Ovary (tissue), 9 donors: ENCODE results near the gene EXOC2. TPM values are rescaled to one million over a fixed set of nuclear protein-coding genes. Genes with fewer than 3 reads are reported as not detected.

Source experiments
- DNase-seq, 5 donors: peaks; one replicate each; pipeline ENCODE4 v3.0.0-alpha.2; 2019 to 2020
- H3K27ac ChIP-seq, 2 donors: fragments of 200-600 bp; one replicate each; pipeline versions ENCODE4 v1.5.1 to v1.8.0; 2019 to 2022
- H3K27me3 ChIP-seq: fragments of 200-600 bp; one replicate; pipeline ENCODE4 v1.8.0; 2022
- H3K36me3 ChIP-seq: fragments of 200-600 bp; sonication (generic); one replicate; pipeline ENCODE4 v1.5.1; 2019
- H3K4me1 ChIP-seq: one replicate; pipeline ENCODE4 v1.8.1; 2013; ENCODE audit warnings: mild to moderate bottlenecking, moderate library complexity; ENCODE audit not compliant: insufficient read depth
- H3K4me3 ChIP-seq: fragments of 200-600 bp; sonication (generic); one replicate; pipeline ENCODE4 v1.5.1; 2017
- H3K9me3 ChIP-seq, 2 donors: fragments of 200-600 bp in 1 of 2; sonication (generic) in 1 of 2; one replicate each; pipeline versions ENCODE4 v1.5.1 to v1.8.1; 2013 to 2019; ENCODE audit warnings: mild to moderate bottlenecking in 1 of 2, moderate library complexity in 1 of 2
- EP300 ChIP-seq: sonication (generic); formaldehyde crosslinking; IDR thresholded peaks from one replicate; pipeline ENCODE4 v1.6.1; 2017; ENCODE audit warnings: antibody characterized with exemption
- POLR2A ChIP-seq: fragments of 450-650 bp; IDR thresholded peaks from one replicate; pipeline ENCODE4 v1.6.1; 2017; ENCODE audit warnings: antibody characterized with exemption, mild to moderate bottlenecking, moderate library complexity
- WGBS, 3 donors: extraction: QIAGEN DNeasy Blood & Tissue Kit in 1 of 3; methylation state at CpG; one replicate each; pipeline versions ENCODE4 v1.1.5 to v1.1.7; 2013 to 2017; 5-methylcytosine and 5-hydroxymethylcytosine counted together
- intact Hi-C, 4 donors: fragments of 100-400 bp; cut with DNase I; formaldehyde crosslinking; loops; one replicate each; pipeline versions ENCODE4 v1.11.0 to v1.15.1; 2022 to 2023
- polyA plus RNA-seq, 2 donors: library from polyadenylated mRNA; stranded (reverse); fragments of 200-250 nt in 1 of 2; fragments of 350-450 nt in 1 of 2; fragmentation: Illumina TruSeq in 1 of 2; extraction: RNeasy Lipid Tissue Mini Kit (QIAGEN cat#74804) in 1 of 2; gene quantifications; one replicate each; pipeline ENCODE4 v1.2.3, GENCODE V29; 2013 to 2014
- total RNA-seq, 7 donors: library from RNA; depleted of rRNA in 2 of 7; stranded (reverse); fragments of >200 nt in 2 of 7; fragmentation: NEBNext Ultra II Directional in 3 of 7; extraction: Animal tissue kit (Norgen Biotek cat#: 25700) in 3 of 7; gene quantifications; one replicate each; pipeline versions ENCODE4 v1.1.0 to v1.2.4, GENCODE V29; 2016 to 2023
- TF ChIP-seq, protein P1 (sequence below), 3 donors: fragments of 450-650 bp in 2 of 3; fragments of 200-600 bp in 1 of 3; IDR thresholded peaks; one replicate each; pipeline versions ENCODE4 v1.5.1 to v1.8.0; 2016 to 2022; ENCODE audit warnings: antibody characterized with exemption in 3 of 3, mild to moderate bottlenecking in 1 of 3
- donor health status: DM: no; HTN: no; CAD: no; lungs with moderate emphysema.
- donor health status: DM: no; HTN: no; CAD: no.
- donor health status: Bipolar disorder and iron deficiency.
- donor health status: DM: yes; HTN: yes; CAD: no.
- donor health status: DM: no; HTN: no; CAD: no.
- donor health status: DM: yes; HTN: yes; CAD: no.

EXOC2 gene
- total and polyA plus RNA-seq, 9 donors: 7.5 to 17.3 (median 14.2) TPM

DNA sequence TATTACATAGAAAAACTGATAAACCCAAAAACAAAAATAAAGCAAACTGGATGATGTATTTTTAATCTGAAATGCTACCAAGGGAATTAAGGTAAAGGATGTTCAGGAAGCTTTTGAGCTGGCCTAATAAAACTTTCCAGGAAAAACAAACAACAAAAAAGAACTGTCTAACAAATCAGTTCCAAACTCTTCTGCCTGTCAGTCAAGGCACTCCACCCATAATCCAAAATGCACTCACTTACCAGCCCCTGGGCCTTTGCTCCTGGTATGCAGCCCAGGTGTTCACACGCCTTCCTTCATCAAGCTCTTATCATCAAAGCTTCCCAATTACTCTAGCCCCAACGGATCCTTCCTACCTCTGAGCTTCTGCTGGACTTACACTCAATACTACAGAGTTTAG lies 3.7 kb downstream of the EXOC2 start:
- Histone ChIP-seq H3K4me1 (peaks cover 5% of the 10 kb centered on the region), H3K36me3 (no peaks in the 10 kb centered on the region), H3K27me3 (no peaks in the 10 kb centered on the region), H3K27ac (no peak overlapping the region), H3K9me3 (no peaks in the 10 kb centered on the region), H3K4me3 (no peak overlapping the region)
- 47 to 61% (median 59%) methylated on average over 2 of the region's 2 CpGs for WGBS, 3 donors
- TF ChIP-seq EP300: no peak
- TF ChIP-seq, protein P1, sequence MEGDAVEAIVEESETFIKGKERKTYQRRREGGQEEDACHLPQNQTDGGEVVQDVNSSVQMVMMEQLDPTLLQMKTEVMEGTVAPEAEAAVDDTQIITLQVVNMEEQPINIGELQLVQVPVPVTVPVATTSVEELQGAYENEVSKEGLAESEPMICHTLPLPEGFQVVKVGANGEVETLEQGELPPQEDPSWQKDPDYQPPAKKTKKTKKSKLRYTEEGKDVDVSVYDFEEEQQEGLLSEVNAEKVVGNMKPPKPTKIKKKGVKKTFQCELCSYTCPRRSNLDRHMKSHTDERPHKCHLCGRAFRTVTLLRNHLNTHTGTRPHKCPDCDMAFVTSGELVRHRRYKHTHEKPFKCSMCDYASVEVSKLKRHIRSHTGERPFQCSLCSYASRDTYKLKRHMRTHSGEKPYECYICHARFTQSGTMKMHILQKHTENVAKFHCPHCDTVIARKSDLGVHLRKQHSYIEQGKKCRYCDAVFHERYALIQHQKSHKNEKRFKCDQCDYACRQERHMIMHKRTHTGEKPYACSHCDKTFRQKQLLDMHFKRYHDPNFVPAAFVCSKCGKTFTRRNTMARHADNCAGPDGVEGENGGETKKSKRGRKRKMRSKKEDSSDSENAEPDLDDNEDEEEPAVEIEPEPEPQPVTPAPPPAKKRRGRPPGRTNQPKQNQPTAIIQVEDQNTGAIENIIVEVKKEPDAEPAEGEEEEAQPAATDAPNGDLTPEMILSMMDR (IDR thresholded peaks at IDR 0.05): no peak
- no peak for TF ChIP-seq POLR2A
- no peak for DNase-seq
- intact Hi-C loops: no loop called here

DNA sequence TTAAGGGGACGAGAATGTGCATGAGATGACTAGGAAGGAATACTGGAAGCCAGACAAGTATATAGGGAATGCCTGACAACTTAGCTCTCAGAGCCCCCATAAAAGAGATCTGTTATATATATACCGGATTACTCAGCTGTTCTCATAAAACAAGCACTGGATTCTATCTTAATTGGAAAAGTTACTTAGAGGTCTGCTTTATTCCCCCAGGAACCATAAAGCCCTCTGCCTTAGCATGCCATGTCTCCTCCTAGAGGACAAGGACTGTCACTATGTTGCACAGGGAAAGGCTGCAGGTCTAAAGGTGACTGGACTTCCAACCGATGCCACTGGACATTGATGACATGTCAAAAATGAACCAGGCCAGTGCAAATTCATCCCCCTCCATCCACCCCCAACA lies 6.4 kb downstream of the EXOC2 start:
- intact Hi-C loops: no loop called here
- 92 to 93% (median 92%) methylated on average over 3 of the region's 3 CpGs for WGBS, 3 donors
- no peaks in the 10 kb centered on the region for H3K9me3 ChIP-seq
- H3K27ac ChIP-seq: no peak overlapping the region
- no peaks in the 10 kb centered on the region for H3K36me3 ChIP-seq
- H3K27me3 ChIP-seq: no peaks in the 10 kb centered on the region
- no peak for DNase-seq
- TF ChIP-seq POLR2A (no peak), EP300 (no peak)
- TF ChIP-seq, protein P1 (IDR thresholded peaks at IDR 0.05): no peak
- H3K4me3 ChIP-seq: no peak overlapping the region
- H3K4me1 ChIP-seq: peaks cover 2% of the 10 kb centered on the region

DNA sequence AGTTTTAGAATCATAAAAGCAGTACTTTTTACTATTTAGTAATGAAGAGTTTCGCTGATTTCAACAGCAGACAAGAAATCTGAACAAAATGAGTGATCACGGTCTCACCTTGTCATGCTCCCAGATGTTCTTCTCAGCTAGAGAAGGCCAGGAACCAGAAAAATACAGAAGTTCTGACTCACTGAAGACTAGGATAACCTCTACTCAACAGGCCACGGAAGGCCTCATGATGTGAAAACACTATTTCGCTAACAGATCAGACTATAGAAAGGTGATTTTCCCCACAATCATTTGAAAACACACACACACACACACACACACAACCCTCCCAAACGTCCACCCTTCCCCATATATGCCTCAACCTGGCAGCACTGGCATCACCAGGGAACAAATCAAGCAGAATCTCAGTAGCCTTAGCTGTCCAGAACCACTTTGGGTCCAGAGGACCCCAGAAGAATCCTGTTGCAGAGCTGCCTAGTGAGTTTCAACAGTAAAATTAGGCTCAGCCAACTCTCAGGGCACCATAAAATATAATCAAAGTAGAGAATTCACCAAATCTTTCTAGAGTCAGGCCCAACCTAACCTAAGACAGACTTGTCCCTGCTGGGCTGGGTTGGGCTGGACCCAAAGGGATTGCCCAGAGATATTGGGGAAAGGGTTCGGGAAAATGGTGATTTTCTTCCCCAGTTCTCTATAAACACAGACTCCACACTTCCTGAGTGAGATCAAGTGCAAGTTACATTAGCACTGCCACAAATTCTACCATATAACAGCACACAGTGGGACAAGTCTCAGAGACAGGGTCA lies 7.9 kb downstream of the EXOC2 start:
- WGBS, 3 donors: 90 to 94% (median 91%) methylated on average over 6 of the region's 6 CpGs
- H3K9me3 ChIP-seq: no peaks in the 10 kb centered on the region
- DNase-seq: no peak
- H3K4me3 ChIP-seq: no peak overlapping the region
- no peak overlapping the region for H3K27ac ChIP-seq
- H3K27me3 ChIP-seq: no peaks in the 10 kb centered on the region
- no peaks in the 10 kb centered on the region for H3K36me3 ChIP-seq
- intact Hi-C loops: no loop called here
- TF ChIP-seq EP300: no peak
- TF ChIP-seq, protein P1 (IDR thresholded peaks at IDR 0.05): no peak
- no peak for TF ChIP-seq POLR2A
- H3K4me1 ChIP-seq: peaks cover 2% of the 10 kb centered on the region

DNA sequence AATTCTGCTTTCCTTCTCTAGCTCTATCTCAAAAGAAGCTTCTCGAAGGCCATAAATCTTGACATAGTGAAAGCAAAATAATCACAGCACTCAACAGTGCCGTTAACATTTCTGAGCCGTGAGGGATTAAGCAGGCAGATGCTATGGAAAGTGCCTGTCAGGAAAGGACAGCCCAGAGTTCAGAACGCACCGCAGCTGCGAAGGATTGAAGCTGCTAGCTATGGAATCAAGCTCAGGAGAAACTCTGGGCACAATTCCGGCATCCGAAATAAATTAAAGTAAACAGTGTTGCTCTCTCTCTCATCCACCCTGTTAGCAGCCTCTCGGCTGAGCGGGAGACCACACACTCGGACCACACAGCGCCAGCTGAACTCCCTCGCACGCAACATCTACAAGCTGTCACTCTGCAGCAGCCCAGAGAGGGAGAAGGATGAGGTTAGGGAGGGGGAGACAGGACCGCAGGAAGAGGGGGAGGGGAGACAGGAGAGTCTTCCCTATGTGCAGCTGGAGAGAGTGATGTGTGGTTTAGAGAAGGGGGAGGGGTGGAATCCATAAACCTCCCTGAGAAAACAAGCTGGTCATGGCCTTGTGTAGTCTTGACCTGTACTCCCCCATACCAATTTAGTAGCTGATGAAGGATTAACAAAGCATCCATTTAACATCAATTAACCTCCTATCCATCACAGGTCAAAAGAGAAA lies 9.0 kb downstream of the EXOC2 start:
- H3K27ac ChIP-seq: no peak overlapping the region
- H3K4me3 ChIP-seq: peak overlapping the region; percentile 3
- DNase-seq: peak in 1 of 5 donors; percentile 28
- TF ChIP-seq, protein P1 (IDR thresholded peaks at IDR 0.05): no peak
- no peak for TF ChIP-seq POLR2A
- no peak for TF ChIP-seq EP300
- H3K27me3 ChIP-seq: no peaks in the 10 kb centered on the region
- no peaks in the 10 kb centered on the region for H3K36me3 ChIP-seq
- intact Hi-C loops: no loop called here
- peaks cover 2% of the 10 kb centered on the region for H3K4me1 ChIP-seq
- H3K9me3 ChIP-seq: no peaks in the 10 kb centered on the region
- 4 to 5% (median 5%) methylated on average over 15 of the region's 15 CpGs for WGBS, 3 donors
